GM19025 (cell line): ENCODE data around the gene DHRSX.
"Not testable (repeated sequence)": the region's sequence is repeated elsewhere in the genome, so short reads cannot be mapped to it uniquely, and the experiment has no call there.

Experiments
- ATAC-seq: cut with Tn5 transposase; IDR thresholded peaks from one replicate; pipeline ENCODE4 v1.9.1; 2021; ENCODE audit warnings: mild to moderate bottlenecking, low read depth, moderate library complexity; ENCODE audit not compliant: unreplicated experiment

The DHRSX gene

DNA sequence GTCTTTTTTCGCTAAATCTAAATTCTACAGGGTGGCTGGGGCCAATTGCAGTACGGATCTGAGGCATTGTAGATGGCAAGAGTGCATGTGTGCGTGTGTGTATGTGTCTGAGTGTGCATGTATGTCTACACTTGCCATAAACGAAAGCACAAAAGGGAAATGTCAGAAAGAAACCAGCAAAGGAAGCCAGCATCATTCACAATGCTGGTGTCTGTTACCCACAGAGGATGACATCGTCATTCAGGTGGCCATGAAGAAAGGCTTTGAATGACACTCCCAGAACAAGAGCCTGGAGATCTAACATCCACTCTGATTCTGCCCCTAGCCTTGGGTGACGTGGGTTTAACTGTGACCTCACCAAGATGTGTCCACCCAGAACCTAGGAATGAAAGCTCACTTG lies 124.6 kb downstream of the DHRSX start:
- ATAC-seq: no peak

DNA sequence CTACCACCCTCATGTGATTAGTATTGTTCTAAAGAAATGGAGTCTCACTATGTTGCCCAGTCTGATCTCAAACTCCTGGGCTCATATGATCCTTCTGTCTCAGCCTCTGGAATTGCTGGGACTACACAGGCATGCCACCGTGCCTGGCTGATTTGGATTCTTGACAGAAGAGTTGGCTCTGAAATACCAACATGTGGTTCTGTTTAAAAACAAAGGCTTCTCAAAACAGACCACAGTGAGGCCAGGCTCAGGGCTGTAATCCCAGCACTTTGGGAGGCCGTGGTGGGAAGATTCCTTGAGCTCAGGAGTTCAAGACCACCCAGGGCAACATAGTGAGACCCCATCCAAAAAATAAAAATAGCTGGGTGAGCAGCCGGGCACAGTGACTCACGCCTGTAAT lies 126.7 kb downstream of the DHRSX start:
- ATAC-seq: no peak

DNA sequence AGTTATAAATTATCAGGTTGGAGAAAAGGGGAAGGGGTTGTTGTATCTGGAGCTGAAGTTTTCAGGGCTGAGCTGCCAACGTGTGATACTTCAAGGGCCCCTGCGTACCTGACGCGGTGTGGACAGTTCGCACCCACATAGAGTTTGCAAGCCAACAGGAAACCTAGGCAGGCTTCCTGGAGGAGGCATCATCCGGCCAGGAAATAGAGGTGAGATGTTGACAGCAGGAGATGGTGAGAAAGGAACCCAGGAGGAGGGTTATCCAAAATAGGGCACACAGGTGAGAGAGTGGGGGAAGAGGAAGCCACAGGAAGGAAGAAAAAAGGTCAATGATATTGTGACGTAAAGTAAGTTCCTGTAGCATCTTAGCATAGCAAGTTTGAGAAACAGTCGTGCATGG lies 127.2 kb downstream of the DHRSX start:
- ATAC-seq: no peak

DNA sequence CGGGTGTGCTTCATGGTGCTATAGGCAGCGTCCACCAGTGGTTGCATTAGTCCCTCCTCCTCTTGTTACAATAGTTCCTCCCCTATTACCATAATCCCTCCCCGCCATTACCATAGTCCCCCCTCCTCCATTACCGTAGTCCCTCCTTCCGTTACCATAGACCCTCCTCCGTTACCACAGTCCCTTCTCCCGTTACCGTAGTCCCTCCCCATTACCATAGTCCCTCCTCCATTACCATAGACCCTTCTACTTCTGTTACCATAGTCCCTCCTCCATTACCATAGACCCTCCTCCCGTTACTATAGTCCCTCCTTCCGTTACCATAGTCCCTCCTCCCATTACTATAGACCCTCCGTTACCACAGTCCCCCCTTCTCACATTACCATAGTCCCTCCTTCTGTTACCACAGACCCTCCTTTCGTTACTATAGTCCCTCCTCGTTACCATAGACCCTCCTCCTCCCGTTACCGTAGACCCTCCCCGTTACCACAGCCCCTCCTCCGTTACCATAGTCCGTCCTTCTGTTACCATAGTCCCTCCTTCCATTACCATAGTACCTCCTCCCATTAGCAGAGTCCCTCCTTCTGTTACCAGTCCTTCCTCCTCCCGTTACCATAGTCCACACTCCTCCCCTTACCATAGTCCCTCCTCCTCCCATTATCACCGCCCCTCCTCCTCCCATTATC lies 129.6 kb downstream of the DHRSX start:
- ATAC-seq: no peak

DNA sequence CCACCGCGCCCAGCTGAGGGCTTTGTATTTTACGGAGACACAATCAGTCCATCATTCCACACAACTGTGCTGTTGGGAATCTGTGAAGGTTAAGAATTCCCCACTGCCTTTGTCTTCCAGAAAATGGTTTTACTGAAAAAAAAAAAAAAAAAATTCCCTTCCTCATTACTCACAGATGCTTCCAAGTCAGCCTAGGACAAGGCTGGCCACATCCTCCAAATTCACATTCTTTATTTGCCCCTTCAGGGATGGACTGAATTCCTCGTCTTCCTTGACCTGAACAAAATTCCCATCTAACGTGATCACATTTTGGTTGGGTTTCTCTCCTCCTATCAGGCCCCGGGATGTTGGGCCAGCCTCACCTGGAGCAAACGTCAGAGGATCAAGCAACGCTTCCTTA lies 130.3 kb downstream of the DHRSX start:
- ATAC-seq: no peak

DNA sequence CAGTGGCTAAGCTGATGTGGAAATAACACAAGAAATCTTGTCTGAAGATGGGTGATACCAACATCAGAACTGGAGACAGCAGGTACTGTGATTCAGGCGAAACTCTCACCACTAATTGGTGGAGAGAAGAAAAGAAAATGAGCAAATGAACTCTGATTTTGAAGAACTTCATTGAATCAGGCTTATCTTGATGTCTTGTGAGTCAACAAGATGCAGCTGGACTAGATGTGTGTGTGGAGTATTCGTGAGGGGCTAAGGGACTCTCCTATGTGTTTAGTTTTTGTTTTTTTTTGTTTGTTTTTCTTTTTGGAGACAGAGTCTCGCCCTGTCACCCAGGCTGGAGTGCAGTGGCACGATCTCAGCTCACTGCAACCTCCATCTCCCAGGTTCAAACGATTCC lies 131.6 kb downstream of the DHRSX start:
- ATAC-seq: no peak

DNA sequence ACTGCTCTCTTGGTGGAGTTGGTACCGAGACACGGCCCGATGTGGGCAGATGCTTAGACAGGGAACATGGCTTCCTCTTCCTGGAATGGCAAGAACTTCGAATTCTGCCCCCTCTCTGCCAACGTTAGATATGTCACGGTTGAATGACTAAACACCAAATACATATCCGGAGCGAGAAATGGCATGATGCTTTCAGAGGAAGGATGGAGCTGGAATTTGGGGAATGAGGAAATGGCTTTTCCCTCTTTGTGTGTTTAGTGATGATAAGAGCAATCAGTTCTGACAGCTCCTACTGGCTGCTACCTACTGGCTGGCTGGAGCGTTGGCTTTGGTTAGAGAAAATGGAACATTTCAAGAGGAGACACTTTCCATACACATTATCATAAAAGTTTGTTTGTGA lies 140.0 kb downstream of the DHRSX start:
- no peak for ATAC-seq

DNA sequence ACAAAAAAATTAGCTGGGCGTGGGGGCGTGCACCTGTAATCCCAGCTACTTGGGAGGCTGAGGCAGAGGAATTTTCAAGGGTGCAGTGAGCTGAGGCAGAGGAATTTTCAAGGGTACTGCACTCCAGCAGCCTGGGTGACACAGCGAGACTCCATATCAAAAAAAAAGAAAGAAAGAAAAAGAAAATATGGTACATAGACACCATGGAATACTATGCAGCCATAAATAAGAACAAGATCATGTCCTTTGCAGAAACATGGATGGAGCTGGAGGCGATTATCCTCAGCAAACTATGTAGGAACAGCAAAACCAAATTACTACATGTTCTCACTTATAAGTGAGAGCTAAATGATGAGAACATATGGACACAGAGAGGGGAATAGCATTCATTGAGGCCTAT lies 141.3 kb downstream of the DHRSX start:
- ATAC-seq: not testable (repeated sequence)

DNA sequence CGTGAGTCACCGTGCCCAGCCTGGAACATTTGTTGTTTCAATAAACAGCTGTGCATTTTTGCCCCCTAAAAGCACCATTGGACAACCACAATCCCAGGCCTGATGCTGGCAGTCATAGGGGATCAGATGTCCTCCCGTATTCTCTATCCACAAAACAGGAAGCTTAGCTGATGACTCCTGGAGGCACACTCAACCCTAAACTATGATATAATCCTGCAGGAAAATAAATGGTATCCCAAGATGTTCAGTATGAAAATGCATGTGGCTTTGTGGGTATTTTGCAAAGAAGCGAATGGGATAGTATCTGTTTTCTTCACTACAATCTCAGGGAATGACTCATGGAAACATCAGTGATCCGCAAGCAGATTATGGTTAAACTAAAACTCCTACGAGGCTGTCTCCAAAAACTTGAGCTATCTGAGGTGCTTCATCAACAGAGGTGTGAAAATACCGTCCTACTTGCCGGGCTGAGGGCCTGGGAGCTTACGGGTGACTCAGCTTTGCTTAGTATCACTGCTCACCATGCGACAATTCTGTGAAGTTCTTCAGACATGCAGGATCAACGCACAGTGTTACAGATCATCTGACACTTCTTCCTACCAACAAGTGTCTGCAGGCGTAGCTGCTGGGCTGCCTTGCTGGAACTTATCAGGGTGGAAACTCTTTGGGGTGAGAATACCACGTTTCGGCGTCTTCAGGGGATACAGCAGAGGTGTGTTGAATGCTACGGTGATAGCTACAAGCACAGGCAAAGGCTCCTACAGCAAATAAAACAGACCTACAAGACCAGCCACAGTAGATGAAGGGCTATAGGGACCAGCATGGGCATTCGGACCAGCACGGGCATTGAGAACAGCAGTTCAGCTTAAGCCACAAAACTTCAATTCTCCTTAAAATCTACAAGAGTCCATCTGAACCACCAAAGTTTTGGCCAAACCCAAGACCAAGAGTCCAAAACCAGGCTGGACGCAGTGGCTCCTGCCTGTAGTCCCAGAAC lies 148.5 kb downstream of the DHRSX start:
- ATAC-seq: no peak

DNA sequence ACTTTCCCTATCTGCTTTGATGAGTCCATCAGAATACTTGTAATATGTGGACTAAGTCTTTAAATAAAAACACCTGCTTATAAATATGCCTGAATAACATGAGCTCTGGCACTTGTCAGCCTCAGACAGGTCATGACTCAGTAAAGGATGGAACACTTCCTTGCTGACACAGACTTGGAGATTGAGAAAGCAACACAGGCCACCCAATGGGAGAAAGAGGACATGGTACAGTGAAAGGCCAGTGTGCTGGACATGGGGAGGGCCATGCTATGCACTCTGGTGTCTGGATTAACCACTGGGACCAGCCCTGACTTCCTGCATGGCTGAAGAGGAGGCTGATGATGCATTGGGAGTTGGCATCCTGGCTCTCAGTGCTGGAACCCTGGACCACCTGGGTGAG lies 149.5 kb downstream of the DHRSX start:
- no peak for ATAC-seq

DNA sequence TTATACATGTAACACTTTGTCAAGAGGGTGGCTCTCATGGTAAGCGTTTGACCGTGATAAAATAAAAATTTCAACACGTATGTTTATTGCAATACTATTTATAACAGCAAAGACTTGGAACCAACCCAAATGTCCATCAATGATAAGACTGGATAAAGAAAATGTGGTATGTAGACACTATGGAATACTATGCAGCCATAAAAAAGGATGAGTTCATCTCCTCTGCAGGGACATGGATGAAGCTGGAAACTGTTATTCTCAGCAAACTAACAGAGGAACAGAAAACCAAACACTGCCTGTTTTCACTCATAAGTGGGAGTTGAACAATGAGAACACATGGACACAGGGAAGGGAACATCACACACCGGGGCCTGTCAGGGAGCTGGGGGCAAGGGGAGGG lies 150.1 kb downstream of the DHRSX start:
- not testable (repeated sequence) for ATAC-seq

DNA sequence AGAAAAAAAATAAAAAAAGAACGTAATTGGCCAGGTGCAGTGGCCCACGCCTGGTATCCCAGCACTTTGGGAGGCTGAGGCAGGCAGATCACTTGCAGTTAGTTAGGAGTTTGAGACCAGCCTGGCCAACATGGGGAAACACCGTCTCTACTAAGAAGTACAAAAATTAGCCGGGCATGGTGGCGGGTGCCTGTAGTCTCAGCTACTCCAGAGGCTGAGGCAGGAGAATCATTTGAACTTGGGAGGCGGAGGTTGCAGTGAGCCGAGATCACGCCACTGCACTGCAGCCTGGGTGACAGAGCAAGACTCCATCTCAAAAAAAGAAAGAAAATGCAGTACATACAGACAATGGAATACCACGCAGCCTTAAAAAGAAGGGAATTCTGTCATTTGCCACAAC lies 150.7 kb downstream of the DHRSX start:
- not testable (repeated sequence) for ATAC-seq

DNA sequence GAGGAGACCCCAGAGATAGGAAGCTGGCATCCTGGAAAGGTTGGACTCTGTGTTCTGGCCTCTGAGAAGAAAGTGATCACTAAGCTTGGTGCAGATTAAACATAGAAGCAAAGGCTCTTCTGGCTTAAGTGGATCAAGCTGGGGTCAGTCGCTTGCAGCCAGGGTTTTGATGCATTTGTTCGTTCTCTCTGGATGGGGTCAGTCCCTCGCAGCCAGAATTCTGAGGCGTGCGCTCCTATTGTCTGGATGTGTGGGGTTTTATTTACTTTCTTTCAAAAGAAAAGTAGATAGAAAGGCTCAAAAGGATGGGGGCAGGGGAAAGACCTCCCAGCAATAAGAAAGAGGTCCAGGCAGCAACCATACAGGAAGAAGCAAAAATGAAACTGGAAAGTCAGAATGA lies 152.6 kb downstream of the DHRSX start:
- no peak for ATAC-seq

DNA sequence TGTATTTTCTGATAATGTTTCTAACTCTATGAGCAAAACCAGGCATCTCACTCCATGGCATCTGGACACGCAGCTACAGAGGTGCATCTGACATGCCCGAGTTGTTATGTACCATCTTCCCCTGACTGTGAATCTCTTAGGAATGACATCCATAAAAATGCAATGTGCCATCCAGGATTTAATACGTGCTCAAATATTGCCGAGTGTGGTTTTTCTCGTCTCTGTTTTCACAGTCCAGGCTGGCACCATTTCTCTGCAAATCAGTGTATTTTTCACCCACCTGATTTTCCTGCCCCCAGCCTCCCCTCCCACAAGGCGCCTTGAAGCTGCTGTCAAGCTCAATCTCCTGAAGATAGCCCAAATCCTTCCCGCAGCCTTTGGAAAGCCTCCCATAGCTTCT lies 154.6 kb downstream of the DHRSX start:
- no peak for ATAC-seq

DNA sequence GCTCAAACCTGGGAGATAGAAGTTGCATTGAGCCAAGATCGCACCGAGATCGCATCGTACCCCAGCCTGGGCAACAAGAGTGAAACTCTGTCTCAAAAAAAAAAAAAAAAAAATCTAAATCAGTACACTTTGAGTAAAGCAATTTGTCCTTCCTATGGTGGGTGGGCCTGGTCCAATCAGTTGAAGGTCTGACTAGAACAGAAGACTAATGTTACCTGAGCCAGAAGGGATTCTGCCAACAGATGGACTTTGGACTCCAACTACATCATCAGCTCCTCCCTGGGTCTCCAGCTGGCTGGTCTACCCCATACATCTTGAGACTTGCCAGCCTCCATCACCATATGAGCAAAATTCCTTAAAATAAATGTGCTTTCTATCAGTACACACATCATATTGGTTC lies 155.2 kb downstream of the DHRSX start:
- ATAC-seq: no peak

DNA sequence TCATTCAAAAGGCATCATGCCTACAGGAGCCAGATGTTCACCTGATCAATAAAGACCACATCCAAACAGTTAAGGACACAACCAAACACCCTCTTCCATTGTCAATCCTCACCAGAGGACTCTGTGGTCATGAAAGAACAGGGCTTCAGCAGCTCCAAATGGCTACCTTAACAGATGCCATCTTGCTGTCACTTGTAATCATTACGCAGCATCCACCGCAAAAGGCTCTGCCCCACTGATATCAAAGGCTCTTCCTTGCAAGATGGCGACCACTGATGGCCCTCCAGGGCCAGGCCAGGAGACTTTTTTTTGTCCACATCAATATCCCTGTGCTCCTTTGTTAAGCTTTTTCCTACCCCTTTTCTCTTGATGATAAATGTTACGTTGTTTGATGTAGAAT lies 157.4 kb downstream of the DHRSX start:
- no peak for ATAC-seq

DNA sequence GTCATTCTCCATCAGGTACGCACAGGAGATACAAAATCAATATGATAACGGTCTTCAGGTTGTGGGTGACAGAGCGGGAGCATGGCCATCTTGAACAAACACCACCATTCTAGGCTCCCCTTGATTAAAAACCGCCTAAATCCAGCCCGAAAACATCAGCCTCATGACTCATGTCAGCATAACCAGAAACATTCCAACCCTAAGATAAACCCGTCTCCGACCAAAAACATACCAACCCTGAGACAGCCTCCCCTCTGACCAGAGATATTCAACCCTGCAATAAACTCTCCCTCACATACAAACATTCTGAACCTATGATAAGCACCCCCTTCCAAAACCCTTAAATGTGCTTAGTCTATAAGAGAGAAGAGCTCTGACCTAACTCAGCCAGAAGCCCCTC lies 157.9 kb downstream of the DHRSX start:
- ATAC-seq: no peak

DNA sequence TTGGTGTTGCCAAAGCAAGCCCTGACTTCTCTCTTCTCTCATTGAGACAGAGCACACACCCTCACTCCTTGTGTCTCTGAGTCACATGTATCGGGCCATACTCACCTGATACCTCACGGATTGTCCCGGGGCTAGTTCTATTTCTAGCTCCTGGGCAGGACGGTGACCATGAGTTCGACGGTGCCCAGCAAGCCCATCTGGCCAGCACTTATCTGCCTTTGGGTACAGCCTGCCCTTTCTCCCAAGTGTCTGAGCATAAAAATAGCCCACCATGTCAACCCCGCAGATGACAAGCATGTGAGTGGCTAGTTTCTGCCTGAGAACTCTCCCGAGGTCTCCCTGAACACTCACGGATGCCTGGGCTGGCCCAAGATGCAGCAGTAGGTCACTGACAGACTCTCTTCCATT lies 158.5 kb downstream of the DHRSX start:
- no peak for ATAC-seq

DNA sequence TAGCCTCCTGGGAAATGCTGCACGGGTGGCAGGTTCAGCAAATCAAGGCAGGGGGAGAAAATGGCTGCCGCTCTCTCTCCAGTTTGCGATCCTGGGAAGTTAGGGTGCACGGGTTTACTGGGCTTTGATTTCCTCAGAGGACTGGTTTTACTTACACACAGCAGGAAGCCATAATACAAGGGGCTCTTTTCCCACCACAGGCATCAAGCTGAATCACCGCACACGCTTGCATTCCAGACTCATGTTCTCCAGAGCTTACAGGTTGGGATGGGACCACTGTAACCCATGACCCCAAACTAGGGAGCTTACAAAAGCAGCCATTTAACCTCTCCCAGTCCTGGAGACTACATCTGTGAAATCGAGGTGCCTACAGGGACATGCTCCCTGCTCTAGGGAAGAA lies 159.8 kb downstream of the DHRSX start:
- no peak for ATAC-seq

DNA sequence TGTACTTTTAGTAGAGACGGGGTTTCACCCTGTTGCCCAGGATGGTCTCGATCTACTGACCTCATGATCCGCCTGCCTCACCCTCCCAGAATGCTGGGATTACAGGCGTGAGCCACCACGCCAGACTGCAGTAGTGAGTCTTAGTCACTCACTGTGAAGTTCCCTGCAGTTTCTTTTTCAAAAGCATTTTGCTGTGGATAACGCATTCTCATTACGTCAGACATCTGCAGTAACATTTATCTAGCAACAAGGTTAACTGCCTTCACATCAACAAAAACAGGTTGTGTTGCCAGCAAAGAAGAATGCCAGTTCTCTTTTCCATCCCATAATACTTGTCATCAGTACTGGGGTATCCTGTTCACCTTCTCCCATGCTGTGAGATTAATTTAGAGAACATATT lies 164.6 kb downstream of the DHRSX start:
- ATAC-seq: no peak

DNA sequence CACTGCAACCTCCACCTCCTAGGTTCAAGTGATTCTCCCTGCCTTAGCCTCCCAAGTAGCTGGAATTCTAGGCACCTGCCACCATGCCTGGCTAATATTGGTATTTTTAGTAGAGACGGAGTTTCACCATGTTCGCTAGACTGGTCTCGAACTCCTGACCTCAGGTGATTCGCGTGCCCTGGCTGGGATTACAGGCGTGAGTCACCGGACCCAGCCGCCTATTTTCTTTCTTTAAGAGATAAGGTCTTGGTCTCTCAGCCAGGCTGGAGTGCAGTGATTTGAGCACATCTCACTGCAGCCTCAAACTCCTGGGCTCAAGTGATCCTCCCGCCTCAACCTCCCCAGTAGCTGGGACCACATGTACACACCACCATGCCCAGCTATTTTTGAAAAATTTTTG lies 166.5 kb downstream of the DHRSX start:
- ATAC-seq: no peak

DNA sequence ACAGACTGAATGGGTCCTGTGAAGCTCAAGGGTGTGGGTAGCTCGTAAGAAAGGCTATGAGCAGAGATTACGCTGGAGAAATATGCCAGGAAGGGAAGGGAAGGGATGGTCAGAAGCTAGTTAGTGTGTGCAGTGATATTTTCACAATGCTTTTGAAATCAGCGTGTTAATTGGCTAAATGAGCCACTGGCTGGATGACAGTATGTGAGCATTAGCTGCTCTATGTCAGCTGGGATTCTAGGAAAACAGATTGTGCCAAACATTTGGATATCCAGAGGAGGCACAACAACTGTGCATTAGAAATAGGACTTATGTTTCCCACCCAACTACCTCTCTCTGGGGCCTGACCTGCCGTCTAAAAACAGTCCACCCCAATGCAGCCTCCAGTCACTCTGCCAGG lies 168.5 kb downstream of the DHRSX start:
- ATAC-seq: no peak
